ENCODE results near the gene SLC4A1.

- TF ChIP-seq, protein P1, sequence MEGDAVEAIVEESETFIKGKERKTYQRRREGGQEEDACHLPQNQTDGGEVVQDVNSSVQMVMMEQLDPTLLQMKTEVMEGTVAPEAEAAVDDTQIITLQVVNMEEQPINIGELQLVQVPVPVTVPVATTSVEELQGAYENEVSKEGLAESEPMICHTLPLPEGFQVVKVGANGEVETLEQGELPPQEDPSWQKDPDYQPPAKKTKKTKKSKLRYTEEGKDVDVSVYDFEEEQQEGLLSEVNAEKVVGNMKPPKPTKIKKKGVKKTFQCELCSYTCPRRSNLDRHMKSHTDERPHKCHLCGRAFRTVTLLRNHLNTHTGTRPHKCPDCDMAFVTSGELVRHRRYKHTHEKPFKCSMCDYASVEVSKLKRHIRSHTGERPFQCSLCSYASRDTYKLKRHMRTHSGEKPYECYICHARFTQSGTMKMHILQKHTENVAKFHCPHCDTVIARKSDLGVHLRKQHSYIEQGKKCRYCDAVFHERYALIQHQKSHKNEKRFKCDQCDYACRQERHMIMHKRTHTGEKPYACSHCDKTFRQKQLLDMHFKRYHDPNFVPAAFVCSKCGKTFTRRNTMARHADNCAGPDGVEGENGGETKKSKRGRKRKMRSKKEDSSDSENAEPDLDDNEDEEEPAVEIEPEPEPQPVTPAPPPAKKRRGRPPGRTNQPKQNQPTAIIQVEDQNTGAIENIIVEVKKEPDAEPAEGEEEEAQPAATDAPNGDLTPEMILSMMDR (IDR thresholded peaks at IDR 0.05) = no peak
- no peak for TF ChIP-seq EP300 (IDR thresholded peaks at IDR 0.05; ENCODE audit: low read depth)
These were observed 47.1 kb upstream of the SLC4A1 start for GRCh38 chr17:44314869-44315661.
